Urinary bladder (tissue), 4 donors: ENCODE data around the gene SND1. TPM values are rescaled to one million over a fixed set of nuclear protein-coding genes. Genes with fewer than 3 reads are reported as not detected.

ENCODE experiments used
- DNase-seq: peaks from one replicate; pipeline ENCODE4 v3.0.0-alpha.2; 2015; ENCODE audit errors: extremely low spot score
- H3K27ac ChIP-seq: one replicate; pipeline ENCODE4 v1.5.1; 2013; ENCODE audit warnings: low read depth, mild to moderate bottlenecking, moderate library complexity
- H3K36me3 ChIP-seq: one replicate; pipeline ENCODE4 v1.6.1; 2013; ENCODE audit warnings: mild to moderate bottlenecking, moderate library complexity; ENCODE audit not compliant: insufficient read depth
- H3K4me1 ChIP-seq: one replicate; pipeline ENCODE4 v1.6.1; 2013; ENCODE audit warnings: mild to moderate bottlenecking, moderate library complexity; ENCODE audit not compliant: insufficient read depth
- H3K4me3 ChIP-seq: one replicate; pipeline ENCODE4 v1.5.1; 2013; ENCODE audit warnings: low read depth, low read length
- WGBS: extraction: QIAGEN DNeasy Blood & Tissue Kit; methylation state at CpG from one replicate; pipeline ENCODE4 v1.1.7; 2013; 5-methylcytosine and 5-hydroxymethylcytosine counted together
- polyA plus RNA-seq: library from polyadenylated mRNA; stranded (reverse); fragments of 200-250 nt; gene quantifications from one replicate; pipeline ENCODE4 v1.2.3, GENCODE V29; 2013
- total RNA-seq: library from RNA; depleted of rRNA; stranded (reverse); fragments of >200 nt; gene quantifications from one replicate; pipeline ENCODE4 v1.2.3, GENCODE V29; 2014
- donor health status: healthy with polysubstance abuse.
- donor health status: healthy.

The SND1 gene
- total and polyA plus RNA-seq, 2 donors, result 89.8 to 102 TPM

- H3K27ac ChIP-seq, result no peak overlapping the region
- WGBS, result 90% methylated on average over 3 of the region's 3 CpGs
- no peak overlapping the region for H3K4me3 ChIP-seq
- H3K4me1 ChIP-seq, result no peaks in the 10 kb centered on the region
- no peaks in the 10 kb centered on the region for H3K36me3 ChIP-seq
- DNase-seq, result no peak
These were observed 113.2 kb downstream of the SND1 start for GRCh38 chr7:127765150-127765549.

- no peaks in the 10 kb centered on the region for H3K36me3 ChIP-seq
These were observed 115.0 kb downstream of the SND1 start for GRCh38 chr7:127766831-127767459.

DNA sequence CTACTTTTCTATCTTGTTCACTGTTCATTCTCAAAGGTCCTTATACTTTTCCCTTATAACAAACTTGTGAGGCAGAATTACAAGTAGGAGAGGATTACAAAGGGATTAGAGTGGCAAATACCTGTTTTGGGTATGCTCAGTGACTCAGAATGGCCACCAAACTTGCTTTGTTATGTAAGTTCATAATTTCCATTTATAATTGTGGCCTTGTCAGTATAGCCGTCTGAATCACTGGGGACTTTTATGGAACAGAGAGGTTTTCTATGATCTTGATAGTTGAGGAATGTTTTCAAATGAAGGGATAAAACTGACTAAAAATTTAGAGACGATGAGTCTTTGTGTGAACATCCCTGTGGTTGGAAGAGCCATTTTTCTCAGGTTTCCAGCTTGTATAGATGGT, 116.2 kb downstream of the SND1 start:
- H3K4me3 ChIP-seq, result no peak overlapping the region

More at GRCh38 chr7:127766831-127767459, 115.0 kb downstream of the SND1 start:
- Histone ChIP-seq H3K4me3 (no peak overlapping the region), H3K27ac (no peak overlapping the region), H3K4me1 (no peaks in the 10 kb centered on the region)
- DNase-seq, result no peak
- WGBS, result 75% methylated on average over 4 of the region's 4 CpGs

GRCh38 chr7:127769137-127769536, 117.1 kb downstream of the SND1 start:
- Histone ChIP-seq H3K27ac (no peak overlapping the region), H3K4me3 (no peak overlapping the region), H3K36me3 (no peaks in the 10 kb centered on the region), H3K4me1 (no peaks in the 10 kb centered on the region)
- WGBS, result 87% methylated on average over 4 of the region's 4 CpGs
- no peak for DNase-seq

More for the DNA sequence above, 116.2 kb downstream of the SND1 start:
- Histone ChIP-seq H3K27ac (no peak overlapping the region), H3K4me1 (no peaks in the 10 kb centered on the region), H3K36me3 (no peaks in the 10 kb centered on the region)
- 88% methylated on average over 2 of the region's 2 CpGs for WGBS
- DNase-seq, result no peak

- DNase-seq, result no peak
- 80% methylated on average over 4 of the region's 4 CpGs for WGBS
- no peak overlapping the region for H3K4me3 ChIP-seq
- H3K27ac ChIP-seq, result no peak overlapping the region
- H3K36me3 ChIP-seq, result no peaks in the 10 kb centered on the region
- no peaks in the 10 kb centered on the region for H3K4me1 ChIP-seq
These were observed 117.9 kb downstream of the SND1 start for GRCh38 chr7:127769696-127770400.

- no peaks in the 10 kb centered on the region for H3K4me1 ChIP-seq
- WGBS, result 51% methylated on average over 4 of the region's 4 CpGs
- DNase-seq, result no peak
- H3K4me3 ChIP-seq, result no peak overlapping the region
- H3K27ac ChIP-seq, result no peak overlapping the region
- H3K36me3 ChIP-seq, result no peaks in the 10 kb centered on the region
These were observed 118.9 kb downstream of the SND1 start for GRCh38 chr7:127770885-127771284.

- no peaks in the 10 kb centered on the region for H3K4me1 ChIP-seq
- DNase-seq, result no peak
- 90% methylated on average over 5 of the region's 5 CpGs for WGBS
- H3K36me3 ChIP-seq, result no peaks in the 10 kb centered on the region
- no peak overlapping the region for H3K4me3 ChIP-seq
- no peak overlapping the region for H3K27ac ChIP-seq
These were observed 119.7 kb downstream of the SND1 start for GRCh38 chr7:127771707-127772106.

DNA sequence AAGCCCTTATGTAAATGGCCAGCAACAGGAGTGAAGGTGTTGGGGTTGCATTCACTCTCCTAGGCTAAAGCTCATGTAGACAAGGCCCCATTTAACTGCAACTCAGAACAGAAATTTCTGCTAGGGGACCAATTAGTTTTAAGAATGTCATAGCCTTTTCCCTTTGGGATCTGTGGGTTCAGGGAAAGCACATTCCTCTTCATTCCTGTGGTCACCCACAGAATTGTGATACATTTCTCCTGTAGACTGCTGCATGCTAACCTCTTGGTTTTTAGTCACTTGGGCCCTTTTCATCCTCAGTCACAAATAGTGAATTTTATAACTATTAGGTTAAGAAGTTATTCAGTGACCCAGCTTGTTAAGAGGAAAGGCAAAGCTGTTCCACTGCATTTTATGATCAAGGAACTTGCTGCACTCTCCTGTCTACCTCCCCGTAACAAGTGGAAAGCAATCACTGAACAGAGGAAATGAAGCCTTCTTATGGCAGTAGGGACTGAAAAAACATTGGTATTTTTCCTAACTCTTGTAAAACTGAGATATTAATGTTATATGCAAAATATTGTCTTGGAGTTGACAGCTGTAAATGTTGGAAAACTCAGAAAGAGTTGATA, 124.9 kb downstream of the SND1 start:
- Histone ChIP-seq H3K27ac (no peak overlapping the region), H3K36me3 (no peaks in the 10 kb centered on the region), H3K4me3 (no peak overlapping the region), H3K4me1 (no peaks in the 10 kb centered on the region)
- 97% methylated on average over 1 of the region's 1 CpG for WGBS
- no peak for DNase-seq

DNA sequence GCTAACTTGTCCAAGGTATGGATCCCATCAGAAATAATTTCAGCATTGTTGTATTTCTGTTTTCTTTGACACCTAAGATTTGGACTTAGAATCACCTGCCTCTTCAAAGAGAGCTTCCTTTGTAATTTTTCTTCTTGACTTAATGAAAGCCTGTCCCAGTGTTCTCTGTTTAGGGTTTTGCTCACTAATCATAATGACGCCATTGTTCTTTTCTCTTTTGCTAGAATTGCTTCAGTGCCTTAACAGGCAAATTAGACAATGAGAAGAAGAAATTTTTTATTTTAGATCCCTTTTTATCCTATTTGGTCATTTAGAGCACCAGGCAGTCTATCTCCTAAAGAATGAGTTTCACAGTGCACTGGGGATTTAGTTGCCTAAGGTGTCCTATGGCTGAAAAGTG, 128.5 kb downstream of the SND1 start:
- H3K27ac ChIP-seq, result no peak overlapping the region
- no peak for DNase-seq
- no peaks in the 10 kb centered on the region for H3K4me1 ChIP-seq
- no peaks in the 10 kb centered on the region for H3K36me3 ChIP-seq
- 99% methylated on average over 1 of the region's 1 CpG for WGBS
- H3K4me3 ChIP-seq, result no peak overlapping the region

DNA sequence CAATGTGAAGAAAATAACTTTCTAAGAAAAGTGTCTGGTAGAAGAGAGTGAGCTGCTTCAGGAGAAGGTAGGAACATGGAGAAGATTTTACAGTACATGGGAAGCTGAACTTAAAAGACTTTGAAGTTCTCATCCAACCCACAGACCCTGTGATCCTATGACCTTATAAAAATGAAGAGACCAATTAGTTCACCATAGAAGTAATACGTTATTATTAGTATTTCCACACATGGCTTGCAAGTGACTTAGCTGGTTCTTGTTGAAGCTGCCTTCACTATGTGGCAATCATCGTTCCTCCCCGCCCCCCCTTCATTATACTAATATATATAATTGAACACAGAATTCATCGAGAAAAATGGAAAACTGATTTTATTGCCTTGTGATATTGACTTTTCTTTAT, 129.1 kb downstream of the SND1 start:
- 65% methylated on average over 4 of the region's 4 CpGs for WGBS
- Histone ChIP-seq H3K4me1 (no peaks in the 10 kb centered on the region), H3K4me3 (no peak overlapping the region), H3K27ac (no peak overlapping the region), H3K36me3 (no peaks in the 10 kb centered on the region)
- DNase-seq, result no peak

GRCh38 chr7:127782075-127782474, 130.1 kb downstream of the SND1 start:
- no peaks in the 10 kb centered on the region for H3K4me1 ChIP-seq
- no peak for DNase-seq
- no peaks in the 10 kb centered on the region for H3K36me3 ChIP-seq
- no peak overlapping the region for H3K27ac ChIP-seq
- no peak overlapping the region for H3K4me3 ChIP-seq

GRCh38 chr7:127782654-127783559, 130.9 kb downstream of the SND1 start:
- WGBS, result 70% methylated on average over 3 of the region's 3 CpGs

DNA sequence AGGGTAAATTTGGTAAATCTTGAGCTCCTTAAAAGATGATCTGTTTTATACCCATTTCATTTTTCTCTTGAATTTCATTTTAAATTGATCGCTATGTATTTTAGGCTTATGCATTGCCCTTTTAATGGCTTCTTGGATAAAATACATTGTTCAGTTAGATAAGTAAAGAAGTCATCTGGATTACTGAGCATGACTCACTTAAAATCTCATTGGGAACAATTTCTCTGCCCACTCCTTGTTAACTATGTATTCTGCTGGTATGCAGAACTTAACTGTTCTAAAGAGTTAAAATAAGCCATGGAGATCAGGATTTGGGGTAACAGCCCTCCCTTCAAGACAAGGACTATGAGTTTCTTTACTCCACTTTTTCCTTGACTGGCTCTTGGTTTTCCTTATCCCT, 134.2 kb downstream of the SND1 start:
- H3K27ac ChIP-seq, result no peak overlapping the region
- H3K4me3 ChIP-seq, result no peak overlapping the region
- DNase-seq, result no peak
- H3K36me3 ChIP-seq, result no peaks in the 10 kb centered on the region
- 95% methylated on average over 1 of the region's 1 CpG for WGBS
- no peaks in the 10 kb centered on the region for H3K4me1 ChIP-seq

More at GRCh38 chr7:127782654-127783559, 130.9 kb downstream of the SND1 start:
- H3K4me1 ChIP-seq, result no peaks in the 10 kb centered on the region
- no peak overlapping the region for H3K27ac ChIP-seq
- no peak overlapping the region for H3K4me3 ChIP-seq
- no peaks in the 10 kb centered on the region for H3K36me3 ChIP-seq
- no peak for DNase-seq
